Epithelial cell of esophagus (primary cell): Measurements from ENCODE around the gene UROC1.

ENCODE experiments used
- DNase-seq: peaks from one replicate; pipeline ENCODE4 v3.0.0; 2010; ENCODE audit warnings: low read depth
- H3K4me3 ChIP-seq: 2 replicates; pipeline ENCODE4 v1.5.1; 2011; ENCODE audit warnings: mild to moderate bottlenecking, low read length, control low read depth
- CTCF ChIP-seq: IDR thresholded peaks from 2 replicates; pipeline ENCODE4 v1.5.1; 2011; ENCODE audit warnings: low read depth, mild to moderate bottlenecking, low read length, control low read depth, inconsistent platforms; ENCODE audit not compliant: insufficient read depth; ENCODE audit errors: missing control alignments

The UROC1 gene

GRCh38 chr3:126450744-126451143 lies 66.8 kb downstream of the UROC1 start:
- no peak for DNase-seq

GRCh38 chr3:126450219-126450618 lies 67.4 kb downstream of the UROC1 start:
- no peak for TF ChIP-seq CTCF
- no peak overlapping the region for H3K4me3 ChIP-seq
- DNase-seq: no peak

More at GRCh38 chr3:126450744-126451143, 66.8 kb downstream of the UROC1 start:
- TF ChIP-seq CTCF: no peak
- H3K4me3 ChIP-seq: no peak overlapping the region

GRCh38 chr3:126449621-126450051 lies 67.9 kb downstream of the UROC1 start:
- no peak for DNase-seq
- no peak for TF ChIP-seq CTCF

GRCh38 chr3:126448893-126449180 lies 68.7 kb downstream of the UROC1 start:
- no peak for DNase-seq
- TF ChIP-seq CTCF: no peak
- no peak overlapping the region for H3K4me3 ChIP-seq

More at GRCh38 chr3:126449621-126450051, 67.9 kb downstream of the UROC1 start:
- no peak overlapping the region for H3K4me3 ChIP-seq

- TF ChIP-seq CTCF: no peak
- no peak overlapping the region for H3K4me3 ChIP-seq
- DNase-seq: no peak
These were observed 69.3 kb downstream of the UROC1 start for GRCh38 chr3:126448136-126448892.

- TF ChIP-seq CTCF: no peak
- DNase-seq: no peak
- no peak overlapping the region for H3K4me3 ChIP-seq
These were observed 70.0 kb downstream of the UROC1 start for GRCh38 chr3:126447456-126448106.

GRCh38 chr3:126446791-126447190 lies 70.8 kb downstream of the UROC1 start:
- no peak for TF ChIP-seq CTCF
- H3K4me3 ChIP-seq: no peak overlapping the region
- DNase-seq: no peak
